GM18498 (cell line): ENCODE measurements around the gene SMPDL3A.
"Not testable (repeated sequence)": the region's sequence is repeated elsewhere in the genome, so short reads cannot be mapped to it uniquely, and the experiment has no call there.

Experiments used
- ATAC-seq: cut with Tn5 transposase; IDR thresholded peaks from one replicate; pipeline ENCODE4 v1.9.1; 2021; ENCODE audit warnings: mild to moderate bottlenecking, moderate library complexity; ENCODE audit not compliant: unreplicated experiment

SMPDL3A gene

GRCh38 chr6:122789182-122790027, at the start of gene SMPDL3A:
TSS of gene SMPDL3A (plus strand) at chr6:122789258. CDS start at chr6:122789347, 89 bp downstream.
- peak; percentile 67 for ATAC-seq

- ATAC-seq = no peak
Measured at GRCh38 chr6:122740091-122740490, 49.0 kb upstream of the SMPDL3A start.

- ATAC-seq = no peak
Measured at GRCh38 chr6:122740936-122741335, 48.1 kb upstream of the SMPDL3A start.

- not testable (repeated sequence) for ATAC-seq
Measured at GRCh38 chr6:122744247-122744646, 44.8 kb upstream of the SMPDL3A start.

GRCh38 chr6:122744856-122745255, 44.2 kb upstream of the SMPDL3A start:
- ATAC-seq = not testable (repeated sequence)

- ATAC-seq = no peak
Measured at GRCh38 chr6:122746688-122747087, 42.4 kb upstream of the SMPDL3A start.

GRCh38 chr6:122747573-122747972, 41.5 kb upstream of the SMPDL3A start:
- no peak for ATAC-seq

GRCh38 chr6:122748945-122749344, 40.1 kb upstream of the SMPDL3A start:
- ATAC-seq = not testable (repeated sequence)

- no peak for ATAC-seq
Measured at GRCh38 chr6:122749451-122750050, 39.5 kb upstream of the SMPDL3A start.

GRCh38 chr6:122751326-122751725, 37.7 kb upstream of the SMPDL3A start:
- ATAC-seq = peak; percentile 95

- ATAC-seq = peak; percentile 36
Measured at GRCh38 chr6:122752459-122752858, 36.6 kb upstream of the SMPDL3A start.

GRCh38 chr6:122753000-122753687, 35.9 kb upstream of the SMPDL3A start:
- ATAC-seq = no peak

- ATAC-seq = no peak
Measured at GRCh38 chr6:122753688-122754056, 35.4 kb upstream of the SMPDL3A start.

- ATAC-seq = no peak
Measured at GRCh38 chr6:122754191-122754731, 34.8 kb upstream of the SMPDL3A start.

GRCh38 chr6:122755901-122756300, 33.2 kb upstream of the SMPDL3A start:
- no peak for ATAC-seq

GRCh38 chr6:122758927-122759334, 30.1 kb upstream of the SMPDL3A start:
- peak; percentile 99 for ATAC-seq

- no peak for ATAC-seq
Measured at GRCh38 chr6:122760330-122760729, 28.7 kb upstream of the SMPDL3A start.

GRCh38 chr6:122766256-122766655, 22.8 kb upstream of the SMPDL3A start:
- ATAC-seq = no peak

GRCh38 chr6:122770835-122771601, 18.0 kb upstream of the SMPDL3A start:
- no peak for ATAC-seq

- ATAC-seq = no peak
Measured at GRCh38 chr6:122772724-122773415, 16.2 kb upstream of the SMPDL3A start.
